ENCODE measurements around the gene FBN1. TPM values are rescaled to one million over a fixed set of nuclear protein-coding genes. Genes with fewer than 3 reads are reported as not detected.

The FBN1 gene
- total and polyA plus RNA-seq, 8 donors: 1.5 to 35.2 (median 5.2) TPM

- H3K4me1 ChIP-seq: no peaks in the 10 kb centered on the region
- H3K36me3 ChIP-seq: no peaks in the 10 kb centered on the region
- H3K4me3 ChIP-seq: no peak overlapping the region
- no peaks in the 10 kb centered on the region for H3K27me3 ChIP-seq
- no peak for TF ChIP-seq CTCF (IDR thresholded peaks at IDR 0.05)
- no peak for DNase-seq
- ATAC-seq: peak in 2 of 4 donors; percentile 23 to 32
- no peak for FAIRE-seq
- WGBS, 2 donors: 69 to 80% methylated on average over 4 of the region's 4 CpGs
- no peaks in the 10 kb centered on the region for H3K9me3 ChIP-seq
- H3K27ac ChIP-seq: no peak overlapping the region
- intact Hi-C loops (cut with DNase I): no loop called here
These were observed 43.0 kb downstream of the FBN1 start for GRCh38 chr15:48602358-48603122.

- ATAC-seq (no peak), DNase-seq (no peak), FAIRE-seq (no peak)
- WGBS, 2 donors: 74 to 80% methylated on average over 4 of the region's 4 CpGs
- Histone ChIP-seq H3K4me3 (no peak overlapping the region), H3K4me1 (no peaks in the 10 kb centered on the region), H3K27me3 (no peaks in the 10 kb centered on the region), H3K27ac (no peak overlapping the region), H3K36me3 (no peaks in the 10 kb centered on the region), H3K9me3 (no peaks in the 10 kb centered on the region)
- TF ChIP-seq CTCF (IDR thresholded peaks at IDR 0.05): no peak
- intact Hi-C loops (cut with DNase I): no loop called here
These were observed 44.4 kb downstream of the FBN1 start for GRCh38 chr15:48601095-48601494.

GRCh38 chr15:48596841-48597240, 48.7 kb downstream of the FBN1 start:
- FAIRE-seq: no peak
- no peaks in the 10 kb centered on the region for H3K9me3 ChIP-seq
- no peaks in the 10 kb centered on the region for H3K36me3 ChIP-seq
- no peaks in the 10 kb centered on the region for H3K27me3 ChIP-seq
- no peak for DNase-seq
- intact Hi-C loops (cut with DNase I): no loop called here
- WGBS, 2 donors: 77 to 80% methylated on average over 4 of the region's 4 CpGs
- TF ChIP-seq CTCF (IDR thresholded peaks at IDR 0.05): no peak
- no peak overlapping the region for H3K27ac ChIP-seq
- no peaks in the 10 kb centered on the region for H3K4me1 ChIP-seq
- ATAC-seq: no peak
- H3K4me3 ChIP-seq: no peak overlapping the region

DNA sequence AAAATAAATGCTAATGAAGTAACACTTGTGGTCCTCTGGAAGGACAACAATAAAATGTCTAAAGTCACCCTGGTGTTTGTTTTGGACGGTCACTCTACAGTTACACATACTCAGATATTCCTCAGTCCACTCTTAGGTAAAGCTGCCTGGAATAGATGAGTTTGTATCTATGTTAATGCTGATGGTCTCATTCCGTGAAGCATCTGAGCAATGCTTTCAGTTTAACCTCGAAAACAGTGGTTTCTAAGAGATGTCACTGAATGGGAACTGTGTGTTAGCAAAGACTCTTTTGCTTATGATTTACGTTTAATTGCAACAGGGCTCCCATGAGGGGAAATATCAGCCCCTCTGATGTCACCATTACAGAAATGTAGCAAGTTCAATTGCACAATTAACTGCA, 49.1 kb downstream of the FBN1 start:
- TF ChIP-seq CTCF (IDR thresholded peaks at IDR 0.05): no peak
- Histone ChIP-seq H3K27ac (no peak overlapping the region), H3K27me3 (no peaks in the 10 kb centered on the region), H3K36me3 (no peaks in the 10 kb centered on the region), H3K4me1 (no peaks in the 10 kb centered on the region), H3K9me3 (no peaks in the 10 kb centered on the region), H3K4me3 (no peak overlapping the region)
- intact Hi-C loops (cut with DNase I): no loop called here
- ATAC-seq (peak in 1 of 4 donors; percentile 27), FAIRE-seq (no peak), DNase-seq (no peak)
- 56 to 62% methylated on average over 4 of the region's 4 CpGs for WGBS, 2 donors

- Histone ChIP-seq H3K4me1 (no peaks in the 10 kb centered on the region), H3K9me3 (no peaks in the 10 kb centered on the region), H3K27me3 (no peaks in the 10 kb centered on the region), H3K4me3 (no peak overlapping the region), H3K27ac (no peak overlapping the region), H3K36me3 (no peaks in the 10 kb centered on the region)
- ATAC-seq (no peak), DNase-seq (no peak), FAIRE-seq (no peak)
- WGBS, 2 donors: 80 to 82% methylated on average over 5 of the region's 5 CpGs
- intact Hi-C loops (cut with DNase I): no loop called here
- TF ChIP-seq CTCF (IDR thresholded peaks at IDR 0.05): no peak
These were observed 49.5 kb downstream of the FBN1 start for GRCh38 chr15:48595981-48596380.

All from pancreas (tissue), 10 donors.